K562 (cell line): ENCODE measurements around the gene CLTB. TPM values are rescaled to one million over a fixed set of nuclear protein-coding genes. Genes with fewer than 3 reads are reported as not detected.

Experiments
- ATAC-seq: fragments of 200-7000 bp; cut with Tn5 transposase; 3 replicates; pipeline ENCODE4 v1.9.1; 2020; ENCODE audit warnings: moderate library complexity
- BruUV-seq: library from RNA; stranded (reverse); fragments of 400-500 nt; replicated peaks from 2 replicates; lab custom pipeline; 2021; lab: Mats Ljungman, UMichigan
- CTCF ChIA-PET: fragments of 300-600 bp; formaldehyde crosslinking; extraction: SDS; loops from one replicate; lab custom pipeline; 2021; ENCODE audit warnings: low intra/inter-chr PET ratio; lab: Yijun Ruan, JAX
- POLR2A ChIA-PET: fragments of 300-600, 350-650 bp; sonication (Branson Sonifier 250); formaldehyde crosslinking; extraction: SDS; loops from one replicate; lab custom pipeline; 2021; ENCODE audit warnings: antibody characterized with exemption, inconsistent platforms; lab: Yijun Ruan, JAX
- DNase-seq, 4 experiments: peaks; one replicate each; pipeline versions ENCODE4 v3.0.0 to v3.0.0-alpha.2; 2011 to 2018; ENCODE audit warnings: low spot score in 3 of 4, mixed read lengths in 3 of 4; ENCODE audit errors: extremely low read depth in 1 of 4
- FAIRE-seq: peaks from 2 replicates; lab custom pipeline; 2011; peaks lifted over from hg19 to GRCh38; lab: Jason Lieb, UNC
- H2AFZ ChIP-seq: 2 replicates; pipeline ENCODE4 v1.6.0; 2011; ENCODE audit warnings: low read depth, low read length, control low read depth, inconsistent platforms
- H3K27ac ChIP-seq: fragments of 200-600 bp; 3 replicates; pipeline ENCODE4 v1.8.0; 2011; ENCODE audit warnings: low read depth, mild to moderate bottlenecking, control low read depth, inconsistent platforms, low read length, moderate library complexity, mixed read lengths; ENCODE audit errors: extremely low read depth
- H3K27me3 ChIP-seq, 2 experiments: fragments of 300-600 bp in 1 of 2; 2 replicates in 1 of 2; 3 replicates in 1 of 2; pipeline versions ENCODE4 v1.6.0 to v1.8.0; 2011; ENCODE audit warnings: inconsistent platforms in 2 of 2, low read length in 2 of 2, mild to moderate bottlenecking in 1 of 2, mixed read lengths in 1 of 2, moderate library complexity in 1 of 2; ENCODE audit not compliant: control insufficient read depth in 2 of 2, insufficient read depth in 2 of 2
- H3K36me3 ChIP-seq: fragments of 300-600 bp; 3 replicates; pipeline ENCODE4 v1.8.0; 2011; ENCODE audit warnings: mild to moderate bottlenecking, low read length, inconsistent platforms; ENCODE audit not compliant: control insufficient read depth, insufficient read depth
- H3K4me1 ChIP-seq, 2 experiments: fragments of 200-600 bp in 1 of 2; replicated peaks in 1 of 2; 2 replicates in 1 of 2; 3 replicates in 1 of 2; pipeline versions ENCODE4 v1.5.1 to v1.8.0; 2011; ENCODE audit warnings: inconsistent platforms in 2 of 2, low read length in 2 of 2, mild to moderate bottlenecking in 1 of 2, mixed read lengths in 1 of 2, moderate library complexity in 1 of 2; ENCODE audit not compliant: control insufficient read depth in 2 of 2, insufficient read depth in 2 of 2
- H3K4me2 ChIP-seq: 2 replicates; pipeline ENCODE4 v1.6.1; 2011; ENCODE audit warnings: low read length, control low read depth, inconsistent platforms, mixed read lengths; ENCODE audit not compliant: insufficient read depth
- H3K4me3 ChIP-seq: fragments of 200-600 bp; sonication (generic), shearing (Covaris generic); 2 replicates; pipeline ENCODE4 v1.5.1; 2016; ENCODE audit warnings: control low read depth, inconsistent platforms
- H3K79me2 ChIP-seq: fragments of 200-600 bp; 3 replicates; pipeline ENCODE4 v1.8.0; 2011; ENCODE audit warnings: low read length, inconsistent platforms; ENCODE audit not compliant: control insufficient read depth, insufficient read depth
- H3K9ac ChIP-seq, 2 experiments: 2 replicates each; pipeline versions ENCODE4 v1.6.0 to v1.6.1; 2011; ENCODE audit warnings: low read depth in 2 of 2, low read length in 2 of 2, control low read depth in 1 of 2, inconsistent platforms in 1 of 2, mild to moderate bottlenecking in 1 of 2, mixed read lengths in 1 of 2; ENCODE audit not compliant: insufficient read depth in 1 of 2
- H3K9me1 ChIP-seq: one replicate; pipeline ENCODE4 v1.6.0; 2011; ENCODE audit warnings: inconsistent platforms, mild to moderate bottlenecking, low read length, moderate library complexity; ENCODE audit not compliant: control insufficient read depth, insufficient read depth
- H3K9me3 ChIP-seq: replicated peaks from 2 replicates; pipeline ENCODE4 v1.5.1; 2011; ENCODE audit warnings: low read depth, low read length, inconsistent platforms; ENCODE audit not compliant: control insufficient read depth, insufficient read depth
- H4K20me1 ChIP-seq: replicated peaks from 2 replicates; pipeline ENCODE4 v1.6.1; 2011; ENCODE audit warnings: low read length, inconsistent platforms, mixed read lengths; ENCODE audit not compliant: control insufficient read depth, insufficient read depth
- CBX2 ChIP-seq: fragments of 200-600 bp; sonication (generic); IDR thresholded peaks from one replicate; pipeline ENCODE4 v1.6.1; 2012; ENCODE audit warnings: mild to moderate bottlenecking, low read length, inconsistent platforms; ENCODE audit not compliant: insufficient read depth, poor library complexity, severe bottlenecking
- ESRRA ChIP-seq: fragments of 450-650 bp; IDR thresholded peaks from 2 replicates; pipeline ENCODE4 v1.6.1; 2014; ENCODE audit warnings: low read depth, mild to moderate bottlenecking, moderate library complexity, borderline replicate concordance
- NR1H2 ChIP-seq: sonication (generic); formaldehyde crosslinking; IDR thresholded peaks from 2 replicates; pipeline ENCODE4 v1.4.0; 2020; ENCODE audit warnings: mild to moderate bottlenecking, missing genetic modification reagents
- RHOXF2B ChIP-seq: fragments of 250-450 bp; sonication (Bioruptor Pico); conservative IDR thresholded peaks from 2 replicates; pipeline ENCODE4 v1.5.1; 2021
- RNF219 ChIP-seq: fragments of 250-450 bp; sonication (Bioruptor Pico); IDR thresholded peaks from 2 replicates; pipeline ENCODE4 v1.5.0; 2022; ENCODE audit warnings: mild to moderate bottlenecking
- ZBTB33 ChIP-seq: sonication (generic); formaldehyde crosslinking; IDR thresholded peaks from 2 replicates; pipeline ENCODE4 v1.8.1; 2023; ENCODE audit warnings: mild to moderate bottlenecking, missing genetic modification reagents
- ZNF699 ChIP-seq: fragments of 250-450 bp; sonication (Bioruptor Pico); IDR thresholded peaks from 2 replicates; pipeline ENCODE4 v1.8.0; 2021; ENCODE audit warnings: mild to moderate bottlenecking, moderate library complexity; ENCODE audit not compliant: insufficient replicate concordance
- WGBS: fragments of 100-300 bp; shearing (Covaris generic); methylation state at CpG from one replicate; pipeline ENCODE4 v1.1.6; 2016; ENCODE audit warnings: low coverage, mixed read lengths; ENCODE audit not compliant: insufficient coverage; ENCODE audit errors: missing lambda C conversion rate; 5-methylcytosine and 5-hydroxymethylcytosine counted together
- in situ Hi-C: fragments of 300-500 bp; cut with MboI; formaldehyde crosslinking; loops from 4 replicates; pipeline ENCODE4 v1.15.0; 2018; ENCODE audit warnings: inconsistent platforms, mixed read lengths
- intact Hi-C: fragments of 100-400 bp; cut with micrococcal nuclease; formaldehyde crosslinking; loops from 2 replicates; pipeline ENCODE4 v1.14.2; 2022
- polyA plus RNA-seq, 8 experiments: library from polyadenylated mRNA; depleted of rRNA in 4 of 8; stranded (reverse) in 5 of 8; unstranded in 3 of 8; fragments of >200 nt; fragmentation: Nextera tagmentation in 2 of 8; fragmentation: Illumina TruSeq in 1 of 8; extraction: Ambion mirVana in 2 of 8; extraction: Trizol in 1 of 8; gene quantifications; 2 replicates each; pipeline versions ENCODE4 v1.2.1 to v1.2.3, GENCODE V29; 2011 to 2014; ENCODE audit warnings: inconsistent platforms in 1 of 8, missing spikeins in 1 of 8
- total RNA-seq, 7 experiments: library from RNA; depleted of rRNA in 6 of 7; stranded (reverse); fragments of >200 nt in 6 of 7; fragmentation: Illumina TruSeq in 2 of 7; extraction: Trizol in 2 of 7; gene quantifications; 2 replicates each; pipeline versions ENCODE4 v1.2.1 to v1.2.3, GENCODE V29; 2011 to 2021; ENCODE audit warnings: low replicate concordance in 1 of 7

Gene CLTB
- total and polyA plus RNA-seq, 9 of the 15 experiments (the other 6 are each of a cell fraction or from before 2014, with no cell fraction given) = 1.8 to 117 (median 39.0) TPM

GRCh38 chr5:176356179-176356566, 60.2 kb downstream of the CLTB start (continued):
- TF ChIP-seq CBX2 (no peak), RHOXF2B (CRISPR knock-in tag) (no peak), ESRRA (peak; percentile 79), RNF219 (no peak), ZNF699 (CRISPR knock-in tag) (no peak)

DNA sequence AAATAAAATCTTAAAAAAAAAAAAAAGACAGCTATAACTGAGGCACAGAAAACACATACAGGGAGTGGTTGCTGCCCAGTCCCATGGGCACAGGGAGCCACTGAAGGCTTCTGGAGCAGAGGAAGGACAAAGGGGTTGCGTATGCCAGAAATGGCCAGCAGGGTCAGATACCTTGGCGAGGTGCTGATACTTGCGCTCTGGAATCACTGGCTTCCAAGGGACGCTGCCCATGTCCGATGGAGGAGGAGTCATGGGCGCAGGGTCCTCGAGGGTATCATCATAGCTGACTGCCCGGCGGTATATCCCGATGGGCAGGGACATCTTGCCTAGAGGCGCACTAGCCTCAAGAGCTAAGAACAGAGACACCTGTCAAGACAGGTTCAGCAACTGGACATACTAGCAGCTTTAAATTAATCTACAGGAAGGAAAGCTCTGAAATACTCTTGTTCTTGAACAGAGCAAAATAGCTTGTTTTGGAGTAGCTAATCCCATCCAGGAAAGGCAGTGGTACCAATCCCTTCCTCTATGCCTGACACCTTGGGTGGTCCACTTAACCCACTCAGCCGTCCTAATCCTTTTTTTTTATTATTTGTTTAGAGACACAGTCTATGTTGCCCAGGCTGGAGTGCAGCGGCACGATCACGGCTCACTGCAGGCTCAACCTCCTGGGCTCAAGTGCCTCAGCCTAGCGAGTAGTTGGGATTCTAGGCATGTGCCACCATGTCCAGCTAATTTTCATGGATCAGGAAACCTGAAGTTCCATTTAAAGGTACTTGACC, 60.8 kb downstream of the CLTB start:
- Histone ChIP-seq H3K9me1 (no peaks in the 10 kb centered on the region), H3K4me2 (no peak overlapping the region), H3K9me3 (no peaks in the 10 kb centered on the region), H3K4me1 (peaks cover 4% of the 10 kb centered on the region in 2 experiments; a peak in 2 of 5 replicates), H3K79me2 (peaks cover 52% of the 10 kb centered on the region), H3K27me3 (no peaks in the 10 kb centered on the region), H3K4me3 (no peak overlapping the region), H3K36me3 (peaks cover 82% of the 10 kb centered on the region), H4K20me1 (peaks cover 1% of the 10 kb centered on the region; the same call in 1 of the 2 replicates), H2AFZ (no peak overlapping the region), H3K9ac (no peak overlapping the region; a peak in 1 of 4 replicates), H3K27ac (no peak overlapping the region)
- CTCF ChIA-PET = no interaction called here
- BruUV-seq = no TSS peak
- intact Hi-C loops = no loop called here
- FAIRE-seq = no peak
- TF ChIP-seq ZBTB33 (CRISPR knock-in tag) = 0 out of 2 replicates have a peak, but pooled peaks have one; percentile 28
- TF ChIP-seq NR1H2 (CRISPR knock-in tag) = no peak
- WGBS = 98% methylated on average over 16 of the region's 16 CpGs
- peak; percentile 40; the same call in 1 of the 3 replicates for ATAC-seq
- DNase-seq = peak in 2 of 4 experiments; percentile 31 to 34
- POLR2A ChIA-PET = interaction anchor here (0.5 to 1.4 kb wide), 2 partner anchors 14 to 27 kb away, joined by 3 to 5 read pairs; no protein-coding TSS in a partner anchor
- in situ Hi-C loops = no loop called here
